Activated CD4-positive, alpha-beta memory T cell treated with anti-CD3 and anti-CD28 coated beads for 36 hours (primary cell): ENCODE results near the gene TACC2. TPM values are rescaled to one million over a fixed set of nuclear protein-coding genes. Genes with fewer than 3 reads are reported as not detected.
A peak's percentile ranks its signal among the peaks of the same experiment; 100 is the strongest.
"Not testable (repeated sequence)": the region's sequence is repeated elsewhere in the genome, so short reads cannot be mapped to it uniquely, and the experiment has no call there.

Experiments
- CTCF ChIA-PET: fragments of 350-600 bp; sonication (Branson Sonifier 250); formaldehyde crosslinking; loops from one replicate; lab custom pipeline; 2021; ENCODE audit warnings: antibody characterized with exemption, inconsistent platforms; lab: Charles Lee
- POLR2A ChIA-PET: fragments of 350-600 bp; sonication (Branson Sonifier 250); formaldehyde crosslinking; loops from one replicate; lab custom pipeline; 2021; ENCODE audit warnings: antibody characterized with exemption; lab: Charles Lee
- DNase-seq: peaks from one replicate; pipeline ENCODE4 v3.0.0-alpha.2; 2020
- H3K27ac Mint-ChIP-seq: one replicate; pipeline ENCODE4 v1.8.0; 2021; ENCODE audit warnings: mixed read lengths
- H3K27me3 Mint-ChIP-seq: one replicate; pipeline ENCODE4 v1.8.0; 2021; ENCODE audit warnings: mixed read lengths
- H3K36me3 Mint-ChIP-seq: one replicate; pipeline ENCODE4 v1.8.0; 2021; ENCODE audit warnings: mixed read lengths
- H3K4me1 Mint-ChIP-seq: one replicate; pipeline ENCODE4 v1.8.0; 2021; ENCODE audit warnings: low read depth, mixed read lengths
- H3K4me3 Mint-ChIP-seq: one replicate; pipeline ENCODE4 v1.8.0; 2021; ENCODE audit warnings: mild to moderate bottlenecking, mixed read lengths
- H3K9me3 Mint-ChIP-seq: one replicate; pipeline ENCODE4 v1.8.0; 2021; ENCODE audit warnings: mixed read lengths
- intact Hi-C: fragments of 100-400 bp; cut with micrococcal nuclease; formaldehyde crosslinking; loops from one replicate; pipeline ENCODE4 v1.15.1; 2023
- total RNA-seq, 2 experiments: library from RNA; stranded (reverse); gene quantifications; one replicate each; pipeline ENCODE4 v1.2.3, GENCODE V29; 2021

TACC2 gene
- total RNA-seq, 2 experiments from 2014 or later, result not detected

DNA sequence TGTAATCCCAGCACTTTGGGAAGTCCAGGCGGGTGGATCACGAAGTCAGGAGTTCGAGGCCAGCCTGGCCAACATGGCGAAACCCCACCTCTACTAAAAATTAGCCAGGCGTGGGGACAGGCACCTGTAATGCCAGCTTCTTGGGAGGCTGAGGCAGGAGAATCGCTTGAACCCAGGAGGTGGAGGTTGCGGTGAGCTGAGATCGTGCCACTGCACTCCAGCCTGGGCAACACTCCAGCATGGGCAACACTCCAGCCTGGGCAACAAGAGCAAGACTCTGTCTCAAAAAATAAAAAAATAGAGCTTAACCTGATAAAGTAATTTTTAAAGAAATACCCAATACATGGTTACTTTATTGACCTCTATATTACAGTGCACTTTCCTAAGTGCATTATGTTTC lies 19.9 kb upstream of the TACC2 start:
- H3K27me3 Mint-ChIP-seq, CTCF ChIA-PET, POLR2A ChIA-PET, H3K27ac Mint-ChIP-seq, H3K4me3 Mint-ChIP-seq, DNase-seq, H3K9me3 Mint-ChIP-seq, intact Hi-C loops: not testable (repeated sequence)
- H3K36me3 Mint-ChIP-seq, result peaks cover 37% of the 10 kb centered on the region
- H3K4me1 Mint-ChIP-seq, result peaks cover 19% of the 10 kb centered on the region

DNA sequence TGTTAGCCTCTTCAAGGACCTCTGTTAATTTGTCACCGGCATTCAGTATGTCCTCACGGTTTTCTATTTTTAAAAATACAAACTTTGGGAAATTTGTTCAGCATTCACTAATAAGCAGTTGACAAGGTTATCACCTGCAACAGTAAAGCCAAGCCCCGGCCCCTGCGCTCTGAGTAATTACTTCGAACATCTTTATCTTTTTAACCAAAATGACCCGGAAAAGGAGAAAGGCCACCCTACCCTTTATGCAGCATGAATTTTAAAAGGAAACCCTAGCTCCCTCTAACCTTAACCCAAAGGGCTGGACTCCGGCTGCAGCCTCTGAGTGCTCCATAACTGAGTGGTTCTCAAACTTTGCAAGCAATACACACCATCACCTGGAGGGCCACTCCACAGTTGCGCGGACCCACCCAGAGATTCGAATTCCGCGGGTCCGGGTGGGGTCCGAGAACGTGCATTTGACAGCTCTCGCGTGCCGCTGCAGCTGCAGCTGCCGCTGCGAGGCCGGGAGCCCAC lies 14.9 kb upstream of the TACC2 start:
- Mint-ChIP-seq H3K4me1 (peaks cover 20% of the 10 kb centered on the region), H3K4me3 (peak overlapping the region; percentile 75), H3K27me3 (no peaks in the 10 kb centered on the region), H3K27ac (peak overlapping the region; percentile 35), H3K36me3 (peaks cover 19% of the 10 kb centered on the region), H3K9me3 (peaks cover 4% of the 10 kb centered on the region)
- POLR2A ChIA-PET, result interaction anchor here (2.0 kb wide), 1 partner anchor 46 kb away, joined by 9 read pairs; the partner anchor contains the start of gene ATE1
- intact Hi-C loops, result no loop called here
- CTCF ChIA-PET, result interaction anchor here (0.8 to 2.4 kb wide), 3 partner anchors 10 to 1025 kb away, joined by 3 to 10 read pairs (median 3); partner anchors contain the start of gene ATE1
- no peak for DNase-seq

GRCh38 chr10:121974535-121975294 lies 14.2 kb upstream of the TACC2 start, which contains the start of gene NSMCE4A:
Gene NSMCE4A, minus strand, starts transcription at chr10:121975217. Its CDS starts 52 bp downstream, at chr10:121975165.
- Mint-ChIP-seq H3K36me3 (peaks cover 19% of the 10 kb centered on the region), H3K27me3 (no peaks in the 10 kb centered on the region), H3K4me3 (peak within 1 kb of the TSS; percentile 75), H3K9me3 (peaks cover 4% of the 10 kb centered on the region), H3K27ac (peak within 1 kb of the TSS; percentile 67), H3K4me1 (peaks cover 20% of the 10 kb centered on the region)
- intact Hi-C loops, result loop anchor here (1.0 kb wide), 1 partner anchor 46 kb away; the partner anchor contains the start of gene ATE1
- POLR2A ChIA-PET, result interaction anchor here (2.0 kb wide), 1 partner anchor 46 kb away, joined by 9 read pairs; the partner anchor contains the start of gene ATE1
- peak; percentile 78 for DNase-seq
- CTCF ChIA-PET, result interaction anchor here (0.8 to 2.4 kb wide), 5 partner anchors 9 to 1026 kb away, joined by 3 to 10 read pairs (median 3); partner anchors contain the start of gene ATE1

DNA sequence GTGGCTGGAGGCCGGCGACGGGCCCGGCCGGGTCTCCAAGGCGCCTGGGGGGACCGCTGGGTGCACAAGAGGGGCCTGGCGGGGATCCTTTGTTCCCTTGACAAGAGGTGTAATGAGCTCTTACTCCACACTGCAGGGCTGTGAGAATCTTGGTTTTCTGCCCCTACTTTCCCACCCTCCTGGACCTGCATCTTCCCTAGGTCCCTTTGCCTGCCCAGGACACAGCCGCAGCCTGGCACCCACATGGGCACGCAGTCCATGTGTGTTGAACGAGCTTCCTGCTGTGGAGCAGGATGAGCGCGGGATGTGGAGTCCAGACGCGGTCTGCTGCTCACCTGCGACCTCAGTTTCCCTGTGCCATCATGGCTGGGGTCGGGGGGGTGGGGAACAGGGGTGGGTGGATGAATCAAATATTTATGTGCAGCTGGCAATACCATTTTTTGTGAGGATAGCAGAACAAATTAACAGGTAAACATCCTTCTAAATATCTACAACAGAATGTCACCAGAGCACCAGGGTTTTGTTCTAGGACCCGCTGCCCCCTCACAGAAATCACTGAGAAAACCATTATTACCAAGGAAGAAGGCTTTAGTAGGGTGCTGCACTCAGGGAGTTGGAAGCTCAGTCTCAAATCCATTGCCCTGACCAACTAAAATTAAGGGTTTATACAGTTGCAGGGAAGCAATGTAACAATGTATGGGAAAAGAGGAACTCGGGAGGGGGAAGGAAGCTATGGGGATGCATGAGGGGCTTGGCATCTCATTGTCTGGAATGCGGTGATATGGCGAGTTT lies 13.5 kb upstream of the TACC2 start:
- Mint-ChIP-seq H3K4me1 (peaks cover 20% of the 10 kb centered on the region), H3K36me3 (peaks cover 16% of the 10 kb centered on the region), H3K4me3 (peak overlapping the region; percentile 67), H3K27ac (peak overlapping the region; percentile 67), H3K27me3 (no peaks in the 10 kb centered on the region), H3K9me3 (peaks cover 4% of the 10 kb centered on the region)
- DNase-seq, result no peak
- ChIA-PET CTCF (interaction anchor here (0.6 to 2.4 kb wide), 4 partner anchors 8 to 448 kb away, joined by 3 to 10 read pairs (median 3); no protein-coding TSS in a partner anchor), POLR2A (no interaction called here)
- intact Hi-C loops, result loop anchor here (1.0 kb wide), 1 partner anchor 47 kb away; the partner anchor contains the start of gene ATE1

DNA sequence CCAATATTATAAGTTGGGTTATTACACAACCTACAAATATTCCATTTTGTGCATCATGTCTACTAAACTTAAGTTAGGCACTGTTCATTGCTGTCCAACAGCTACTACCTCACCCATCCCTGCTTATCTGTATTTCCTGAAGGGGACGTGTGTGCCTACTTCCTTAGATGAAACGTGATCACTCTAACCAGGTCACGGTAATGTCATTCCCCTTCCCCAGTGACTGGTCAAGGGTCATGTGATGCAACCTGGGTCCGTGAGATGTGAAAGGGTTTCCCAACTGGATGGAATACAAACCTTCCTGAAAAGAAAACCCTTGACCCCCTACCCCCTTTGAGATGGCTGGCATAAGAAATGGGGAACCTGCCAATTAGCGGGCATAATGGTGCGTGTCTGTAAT lies 12.4 kb upstream of the TACC2 start:
- H3K4me3 Mint-ChIP-seq, result no peak overlapping the region
- ChIA-PET POLR2A (no interaction called here), CTCF (no interaction called here)
- no peaks in the 10 kb centered on the region for H3K27me3 Mint-ChIP-seq
- peaks cover 4% of the 10 kb centered on the region for H3K9me3 Mint-ChIP-seq
- no peak overlapping the region for H3K27ac Mint-ChIP-seq
- no peak for DNase-seq
- intact Hi-C loops, result no loop called here
- H3K36me3 Mint-ChIP-seq, result peaks cover 8% of the 10 kb centered on the region
- H3K4me1 Mint-ChIP-seq, result peaks cover 17% of the 10 kb centered on the region

DNA sequence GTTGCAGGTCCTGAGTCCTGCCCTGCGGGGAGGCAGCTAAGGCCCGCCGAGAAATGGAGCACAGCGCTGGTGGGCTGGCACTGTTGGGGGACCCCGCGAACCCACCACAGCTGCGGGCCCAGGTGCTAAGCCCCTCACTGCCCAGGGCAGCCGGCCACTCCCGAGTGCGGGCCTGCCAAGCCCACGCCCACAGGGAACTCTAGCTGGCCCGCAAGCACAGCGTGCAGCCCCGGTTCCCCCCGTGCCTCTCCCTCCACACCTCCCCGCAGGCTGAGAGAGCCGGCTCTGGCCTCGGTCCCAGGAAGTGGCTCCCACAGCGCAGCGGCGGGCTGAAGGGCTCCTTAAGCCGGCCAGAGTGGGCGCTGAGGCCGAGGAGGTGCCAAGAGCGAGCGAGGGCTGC lies 10.5 kb upstream of the TACC2 start:
- POLR2A ChIA-PET, result no interaction called here
- peaks cover 4% of the 10 kb centered on the region for H3K9me3 Mint-ChIP-seq
- CTCF ChIA-PET, result no interaction called here
- intact Hi-C loops, result no loop called here
- H3K27me3 Mint-ChIP-seq, result peaks cover under 1% of the 10 kb centered on the region
- no peak overlapping the region for H3K27ac Mint-ChIP-seq
- no peak overlapping the region for H3K4me3 Mint-ChIP-seq
- DNase-seq, result no peak
- H3K4me1 Mint-ChIP-seq, result peaks cover 5% of the 10 kb centered on the region
- peaks cover 4% of the 10 kb centered on the region for H3K36me3 Mint-ChIP-seq

DNA sequence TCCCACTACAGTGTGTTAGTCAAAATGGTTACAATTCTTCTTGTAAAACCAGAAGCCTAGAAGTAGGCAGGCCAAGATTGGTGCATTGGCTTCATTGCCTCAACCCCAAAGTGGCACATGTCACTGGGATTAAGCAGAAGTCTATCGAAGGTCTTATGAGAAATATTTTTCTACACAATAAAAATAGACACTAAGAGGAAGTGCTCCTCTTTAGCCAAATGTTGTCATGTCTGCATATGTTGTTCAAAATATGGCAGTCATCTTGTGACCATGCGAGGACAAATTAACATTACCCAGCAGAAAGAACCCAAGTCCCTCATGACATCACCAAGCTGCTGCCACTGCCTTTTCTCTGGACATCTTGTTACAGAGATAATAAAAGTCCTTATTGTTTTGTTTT lies 7.6 kb upstream of the TACC2 start:
- peaks cover 11% of the 10 kb centered on the region for H3K36me3 Mint-ChIP-seq
- no peaks in the 10 kb centered on the region for H3K4me1 Mint-ChIP-seq
- no peak for DNase-seq
- ChIA-PET CTCF (no interaction called here), POLR2A (no interaction called here)
- H3K27ac Mint-ChIP-seq, result no peak overlapping the region
- peaks cover 2% of the 10 kb centered on the region for H3K27me3 Mint-ChIP-seq
- intact Hi-C loops, result no loop called here
- H3K9me3 Mint-ChIP-seq, result peaks cover 19% of the 10 kb centered on the region
- no peak overlapping the region for H3K4me3 Mint-ChIP-seq

DNA sequence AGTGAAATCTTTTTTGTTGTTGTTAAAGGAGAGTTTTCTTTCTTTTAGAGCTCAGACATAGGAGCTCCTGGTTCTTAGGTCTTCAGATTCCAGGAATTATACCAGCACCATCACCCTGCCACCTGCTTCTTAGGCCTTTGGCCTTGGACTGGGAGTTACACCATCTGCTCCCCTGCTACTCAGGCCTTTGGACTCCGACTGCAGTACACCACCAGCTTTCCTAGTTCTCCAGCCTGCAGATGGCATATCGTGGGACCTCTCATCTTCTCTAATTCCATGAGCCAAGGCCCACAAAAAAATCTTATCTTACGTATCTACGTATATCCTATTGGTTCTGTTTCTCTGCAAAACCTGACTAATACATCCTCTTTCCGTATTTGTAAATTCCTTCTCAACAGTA lies 5.1 kb upstream of the TACC2 start:
- POLR2A ChIA-PET, result no interaction called here
- peaks cover 8% of the 10 kb centered on the region for H3K36me3 Mint-ChIP-seq
- intact Hi-C loops, result no loop called here
- H3K4me3 Mint-ChIP-seq, result no peak overlapping the region
- DNase-seq, result no peak
- peaks cover 9% of the 10 kb centered on the region for H3K27me3 Mint-ChIP-seq
- H3K9me3 Mint-ChIP-seq, result peaks cover 19% of the 10 kb centered on the region
- CTCF ChIA-PET, result interaction anchor here (0.7 to 1.7 kb wide), 3 partner anchors 9 to 1249 kb away, joined by 3 to 10 read pairs (median 3); partner anchors contain the start of gene NSMCE4A
- no peaks in the 10 kb centered on the region for H3K4me1 Mint-ChIP-seq
- no peak overlapping the region for H3K27ac Mint-ChIP-seq

DNA sequence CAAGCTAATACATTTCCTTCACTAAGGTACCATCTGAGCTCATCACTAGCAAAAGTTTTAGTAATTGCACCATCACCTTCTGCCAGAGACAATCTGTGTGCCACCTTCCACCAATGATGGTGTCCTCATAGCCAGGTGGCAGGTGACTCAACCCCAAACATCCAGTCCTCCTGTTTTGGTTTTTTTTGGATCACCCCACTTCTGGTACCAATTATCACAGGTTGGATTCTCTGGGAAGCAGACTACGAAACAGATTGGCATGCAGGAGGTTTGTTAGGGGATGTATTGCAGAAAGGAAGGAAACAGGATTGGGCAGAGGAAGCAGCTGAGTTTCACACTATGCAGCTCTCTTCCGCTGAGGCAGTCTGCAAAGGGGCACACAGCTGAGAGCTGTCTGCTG lies 4.5 kb upstream of the TACC2 start:
- ChIA-PET CTCF (interaction anchor here (0.7 to 1.7 kb wide), 3 partner anchors 10 to 1249 kb away, joined by 3 to 10 read pairs (median 3); partner anchors contain the start of gene NSMCE4A), POLR2A (no interaction called here)
- intact Hi-C loops, result no loop called here
- H3K4me3 Mint-ChIP-seq, result no peak overlapping the region
- H3K4me1 Mint-ChIP-seq, result no peaks in the 10 kb centered on the region
- peaks cover 11% of the 10 kb centered on the region for H3K27me3 Mint-ChIP-seq
- peaks cover 8% of the 10 kb centered on the region for H3K36me3 Mint-ChIP-seq
- H3K27ac Mint-ChIP-seq, result no peak overlapping the region
- H3K9me3 Mint-ChIP-seq, result peaks cover 19% of the 10 kb centered on the region
- no peak for DNase-seq

DNA sequence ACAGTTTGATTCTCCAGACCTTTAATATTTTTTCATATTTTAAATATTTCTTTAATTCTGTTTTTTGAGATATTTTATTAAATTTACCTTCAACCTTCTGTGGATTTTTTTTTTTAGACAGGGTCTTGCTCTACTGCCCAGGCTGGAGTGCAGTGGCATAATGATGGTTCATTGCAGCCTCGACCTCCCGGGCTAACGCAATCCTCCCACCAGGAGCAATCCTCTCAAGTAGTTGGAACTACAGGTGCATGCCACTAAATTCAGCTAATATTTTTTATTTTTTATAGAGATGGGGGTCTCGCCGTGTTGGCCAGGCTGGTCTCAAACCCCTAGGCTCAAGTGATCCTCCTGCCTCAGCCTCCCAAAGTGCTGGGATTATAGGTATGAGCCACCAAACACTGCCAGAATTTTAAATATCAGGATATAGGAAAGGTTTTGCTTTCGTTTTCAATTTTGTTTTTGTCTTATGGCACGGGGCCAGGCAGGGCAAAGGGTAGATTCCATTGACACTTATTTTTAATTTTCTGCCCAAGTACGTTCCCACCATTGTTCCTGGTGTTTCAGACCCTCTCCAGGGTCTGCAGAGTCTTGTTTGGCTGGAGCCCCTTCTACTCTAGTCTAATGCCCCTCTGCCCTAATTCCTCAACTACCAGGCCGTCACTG lies 1.2 kb downstream of the TACC2 start:
- Mint-ChIP-seq H3K27ac (no peak overlapping the region), H3K36me3 (peaks cover 1% of the 10 kb centered on the region), H3K4me1 (no peaks in the 10 kb centered on the region)

GRCh38 chr10:121991727-121992126 lies 2.8 kb downstream of the TACC2 start:
- DNase-seq, intact Hi-C loops, H3K4me3 Mint-ChIP-seq, CTCF ChIA-PET, H3K27ac Mint-ChIP-seq, POLR2A ChIA-PET, H3K4me1 Mint-ChIP-seq, H3K9me3 Mint-ChIP-seq, H3K36me3 Mint-ChIP-seq: not testable (repeated sequence)
- peaks cover 29% of the 10 kb centered on the region for H3K27me3 Mint-ChIP-seq

More for the DNA sequence above, 1.2 kb downstream of the TACC2 start:
- POLR2A ChIA-PET, result no interaction called here
- Mint-ChIP-seq H3K27me3 (peaks cover 19% of the 10 kb centered on the region), H3K4me3 (no peak overlapping the region), H3K9me3 (peaks cover 5% of the 10 kb centered on the region)
- intact Hi-C loops, result no loop called here
- no peak for DNase-seq
- CTCF ChIA-PET, result no interaction called here
